Medulla oblongata (tissue), 1 donor: ENCODE measurements around the gene IFT81.
"Not testable (repeated sequence)": the region's sequence is repeated elsewhere in the genome, so short reads cannot be mapped to it uniquely, and the experiment has no call there.

Experiments used
- DNase-seq: peaks from one replicate; pipeline ENCODE4 v3.0.0-alpha.2; 2015; ENCODE audit errors: extremely low spot score

IFT81 gene

DNA sequence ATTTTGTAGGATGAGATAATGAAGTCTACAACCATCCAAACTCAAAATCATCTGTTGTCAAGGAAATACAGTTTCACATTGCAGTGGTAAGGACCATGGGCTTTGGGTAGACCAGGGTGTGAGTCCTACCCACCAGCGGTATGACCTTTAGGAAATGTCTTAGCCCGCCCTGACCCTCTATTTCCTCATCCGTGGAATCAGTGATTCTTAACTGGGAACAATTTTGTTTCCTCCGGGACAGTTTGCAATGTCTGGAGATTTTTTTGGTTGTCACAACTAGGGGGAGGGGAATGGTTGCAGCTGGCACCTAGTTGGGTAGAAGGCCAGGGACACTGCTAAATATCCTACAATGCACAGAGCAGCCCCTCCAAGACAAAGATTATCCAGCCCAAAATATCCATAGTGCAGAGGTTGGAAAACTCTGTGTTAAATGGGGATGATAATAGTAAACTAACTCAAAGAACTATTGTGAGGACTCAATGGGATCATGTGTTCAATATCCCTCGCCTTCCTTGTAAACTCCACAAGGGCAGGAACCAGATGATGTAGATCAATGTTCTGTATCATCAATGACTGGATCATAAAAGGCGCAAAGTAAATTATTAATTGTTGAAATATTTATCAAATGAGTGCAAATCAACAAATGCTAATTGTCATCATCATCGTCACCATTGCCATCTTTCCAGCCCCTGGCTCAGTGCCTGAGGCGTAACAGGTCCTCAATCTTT lies 15.7 kb upstream of the IFT81 start:
- no peak for DNase-seq

DNA sequence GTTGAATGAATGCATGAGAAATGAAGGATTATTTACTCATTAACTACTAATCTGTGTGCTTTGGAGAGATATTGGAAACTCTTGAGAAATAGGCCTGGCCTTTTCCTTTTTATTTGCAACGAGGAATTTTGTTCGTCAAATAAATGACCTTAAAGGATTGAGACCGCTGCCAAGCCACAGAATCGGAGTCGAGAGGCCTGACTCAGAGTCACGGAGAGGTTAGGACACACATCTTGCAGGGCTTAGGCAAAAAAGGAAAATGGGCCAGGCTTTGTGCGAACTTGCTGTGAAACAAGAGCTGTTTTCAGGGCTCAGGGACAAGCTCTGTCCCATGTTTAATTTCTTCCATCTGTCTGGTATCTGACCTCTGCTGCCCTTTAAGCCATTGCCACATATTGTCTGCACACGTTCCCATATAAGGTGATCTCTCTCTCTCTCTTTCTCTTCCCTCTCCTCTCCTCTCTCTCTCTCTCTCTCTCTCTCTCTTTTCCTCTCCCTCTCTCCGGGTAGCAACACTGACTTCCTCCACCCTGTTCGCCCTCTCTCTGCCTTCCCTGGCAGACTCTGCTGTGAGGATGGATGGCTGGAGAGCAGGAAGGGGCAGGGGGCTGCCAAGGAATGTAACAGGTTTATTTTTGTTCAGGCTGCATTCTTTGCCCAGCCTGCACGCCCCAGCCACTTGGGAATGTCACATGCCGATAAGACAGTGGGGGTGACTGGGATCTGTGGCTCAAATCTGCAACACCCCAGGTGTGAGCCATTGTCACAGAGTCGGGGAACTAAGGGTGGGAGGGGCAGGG lies 14.9 kb upstream of the IFT81 start:
- no peak for DNase-seq

DNA sequence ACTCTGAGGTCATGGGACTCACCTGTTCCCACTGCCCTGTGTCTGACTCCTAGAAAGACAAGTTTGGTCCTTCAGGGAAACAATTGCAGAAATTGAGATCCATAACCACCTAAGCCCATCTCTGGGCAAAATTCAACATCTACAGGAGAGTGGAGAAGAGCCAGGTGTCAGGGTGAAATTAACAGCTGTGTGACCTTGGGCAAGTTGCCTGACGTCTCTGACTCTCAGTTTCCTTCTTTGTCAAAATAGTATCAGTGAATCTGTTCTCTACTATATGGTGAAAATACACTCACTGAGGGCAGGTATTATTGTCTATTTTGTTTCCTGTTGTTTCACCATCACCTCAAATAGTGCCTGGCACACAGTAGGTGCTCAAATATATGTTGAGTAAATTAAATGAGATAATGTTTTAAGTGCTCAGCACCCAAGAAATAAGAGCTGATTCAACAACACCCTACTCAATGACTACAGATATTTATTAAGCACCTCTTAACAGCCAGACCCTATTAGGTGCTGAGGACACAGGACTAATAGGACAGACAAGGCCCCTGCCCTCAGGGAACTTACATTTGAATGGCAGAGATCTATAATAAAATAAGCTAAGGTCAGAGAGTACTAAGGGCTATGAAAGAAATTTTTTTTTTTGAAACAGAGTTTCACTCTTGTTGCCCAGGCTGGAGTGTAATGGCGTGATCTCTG lies 14.2 kb upstream of the IFT81 start:
- DNase-seq = no peak

DNA sequence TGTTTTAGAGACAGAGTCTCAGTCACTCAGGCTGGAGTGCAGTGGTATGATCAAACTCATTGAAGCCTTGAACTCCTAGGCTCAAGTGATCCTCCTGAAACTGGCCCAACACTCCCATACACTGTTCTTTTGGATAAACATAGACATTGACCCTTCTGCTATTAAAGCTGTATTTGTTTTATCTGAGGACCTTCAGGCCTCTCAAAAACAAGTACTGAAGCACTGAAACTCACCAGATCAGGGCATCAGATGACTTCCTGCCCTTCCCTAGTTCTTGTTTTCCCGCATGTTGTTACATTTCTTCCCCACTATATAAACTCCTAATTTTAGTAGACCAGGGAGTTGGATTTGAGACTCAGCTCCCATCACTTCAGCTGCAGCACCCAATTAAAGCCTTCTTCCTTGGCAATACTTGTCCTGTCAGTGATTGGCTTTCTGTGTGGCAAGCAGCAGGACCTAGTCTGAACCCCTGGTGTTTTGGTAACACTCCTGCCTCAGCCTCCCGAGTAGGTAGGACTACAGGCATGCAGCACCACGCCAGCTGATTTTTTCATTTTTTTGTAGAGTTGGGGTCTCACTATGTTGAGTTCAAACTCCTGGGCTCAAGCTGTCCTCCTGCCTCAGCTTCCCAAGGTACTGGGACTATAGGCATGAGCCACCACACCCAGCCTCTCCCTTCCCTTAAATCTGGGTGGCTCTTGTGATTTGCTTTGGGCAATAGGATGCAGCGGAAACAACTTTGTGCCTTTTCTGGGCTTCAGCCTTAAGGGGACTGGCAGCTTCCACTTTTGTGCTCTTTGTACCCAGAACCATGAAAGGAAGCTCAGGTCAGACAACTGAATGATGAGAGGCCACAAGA lies 12.5 kb upstream of the IFT81 start:
- DNase-seq = no peak

DNA sequence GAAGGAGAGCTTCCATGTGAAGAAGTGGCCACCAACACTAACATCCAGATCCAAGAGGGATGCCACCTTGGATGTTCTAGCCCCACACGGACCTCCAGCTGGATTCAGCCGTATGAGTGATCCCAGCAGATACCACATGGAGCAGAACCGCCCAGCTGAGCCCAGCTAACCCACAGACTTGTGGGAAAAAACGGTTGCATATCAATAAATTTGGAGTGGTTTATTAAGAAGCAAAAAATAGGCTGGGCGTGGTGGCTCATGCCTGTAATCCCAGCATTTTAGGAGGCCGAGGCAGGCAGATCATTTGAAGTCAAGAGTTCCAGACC lies 11.9 kb upstream of the IFT81 start:
- DNase-seq = no peak

DNA sequence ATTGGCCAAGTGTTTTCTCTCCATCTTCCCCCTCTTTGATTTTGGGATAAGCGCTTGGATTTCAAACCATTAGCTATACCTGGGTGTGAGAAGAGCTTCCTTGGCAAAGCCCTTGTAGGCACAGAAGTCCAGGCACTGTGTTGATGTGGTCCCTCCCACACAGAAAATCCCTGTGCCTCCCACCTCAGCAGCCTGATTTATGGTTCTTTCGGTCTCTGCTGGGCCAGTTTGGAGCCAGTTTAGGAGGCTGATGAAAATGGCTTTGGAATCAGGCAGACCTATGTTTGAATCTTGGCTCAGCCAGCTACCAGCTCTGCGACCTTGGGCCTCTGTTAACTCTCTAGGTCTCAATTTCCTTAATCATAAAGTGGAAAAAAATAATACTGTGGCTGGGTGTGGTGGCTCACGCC lies 9.6 kb upstream of the IFT81 start:
- no peak for DNase-seq

DNA sequence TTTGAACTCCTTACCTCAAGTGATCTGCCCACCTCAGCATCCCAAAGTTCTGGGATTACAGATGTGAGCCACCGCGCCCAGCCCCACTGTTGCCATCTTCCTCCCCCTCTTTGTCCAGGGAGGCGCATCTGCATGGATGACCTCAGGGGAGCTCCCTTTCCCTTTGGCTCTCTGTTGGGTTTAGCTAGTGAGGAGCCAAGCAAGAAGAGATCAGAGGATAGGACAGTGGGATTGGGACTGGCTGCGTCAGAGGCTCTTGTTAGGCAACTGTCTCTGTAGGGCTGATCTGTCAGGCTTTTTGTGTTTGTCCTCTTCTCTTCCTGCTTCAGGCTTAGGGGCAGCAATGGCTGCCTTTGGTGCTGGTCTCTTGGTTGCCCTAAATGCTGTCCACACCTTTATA lies 8.5 kb upstream of the IFT81 start:
- no peak for DNase-seq

DNA sequence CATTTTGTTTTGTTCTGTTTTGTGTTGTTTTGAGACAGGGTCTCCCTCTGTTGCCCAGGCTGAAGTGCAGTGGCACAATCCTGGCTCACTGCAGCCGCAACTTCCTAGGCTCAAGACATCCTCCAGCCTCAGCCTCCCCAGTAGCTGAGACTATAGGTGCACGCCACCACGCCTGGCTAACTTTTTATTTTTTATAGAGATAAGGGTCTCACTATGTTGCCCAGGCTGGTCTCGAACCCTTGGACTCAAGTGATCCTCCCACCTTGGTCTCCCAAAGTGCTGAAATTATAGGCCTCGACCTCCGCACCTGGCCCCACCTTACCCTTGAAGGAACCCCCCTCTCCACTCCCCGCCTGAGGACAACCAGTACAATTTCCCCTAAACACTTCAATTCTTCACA lies 7.5 kb upstream of the IFT81 start:
- no peak for DNase-seq

DNA sequence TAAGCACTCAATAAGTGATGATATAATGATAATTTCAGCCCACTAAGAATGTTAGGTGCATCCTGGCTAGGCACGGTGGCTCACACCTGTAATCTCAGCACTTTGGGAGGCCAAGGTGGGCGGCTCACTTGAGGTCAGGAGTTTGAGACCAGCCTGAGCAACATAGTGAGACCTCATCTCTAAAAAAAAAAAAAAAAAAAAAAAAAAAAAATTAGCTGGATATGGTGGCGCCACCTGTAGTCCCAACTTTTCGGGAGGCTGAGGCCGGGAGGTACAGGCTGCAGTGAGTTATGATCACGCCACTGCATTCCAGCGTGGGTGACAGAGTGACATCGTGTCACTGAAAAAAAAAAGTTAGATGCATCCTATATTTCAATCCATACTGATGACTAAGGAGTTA lies 6.9 kb upstream of the IFT81 start:
- DNase-seq = not testable (repeated sequence)

DNA sequence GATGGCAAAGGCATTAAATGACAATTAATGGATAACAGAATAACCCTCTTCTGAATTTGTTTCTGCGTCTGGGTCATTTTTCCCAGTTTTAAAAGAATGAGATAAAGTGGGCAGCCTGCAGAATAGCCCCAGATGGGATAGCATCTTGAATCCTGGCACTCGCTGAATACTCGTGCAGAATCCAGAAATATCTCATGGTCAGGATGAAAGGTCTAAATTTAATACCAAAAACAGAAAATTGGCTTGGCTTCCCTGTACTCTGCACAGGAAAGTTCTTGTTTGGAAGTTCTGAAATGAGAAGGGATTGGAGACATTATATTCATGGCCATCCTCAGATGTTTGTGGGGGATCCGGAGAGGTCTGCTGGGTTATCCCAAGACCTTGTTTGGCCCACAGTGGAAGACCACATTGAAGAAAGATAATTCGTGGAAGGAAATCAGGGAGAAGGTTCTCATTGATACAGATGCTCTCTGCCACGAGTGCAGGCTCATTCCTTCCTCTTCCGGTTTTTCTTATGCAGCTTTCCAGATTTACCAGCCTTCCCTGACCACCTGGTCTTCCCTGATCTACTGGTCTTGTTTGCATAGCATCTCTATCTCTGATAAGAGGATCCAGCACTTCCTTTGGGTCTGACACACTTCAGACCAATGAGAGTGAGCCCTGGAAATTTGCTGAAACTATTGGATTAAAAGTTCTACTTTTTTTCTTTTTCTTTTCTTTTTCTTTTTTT lies 6.0 kb upstream of the IFT81 start:
- DNase-seq = no peak

DNA sequence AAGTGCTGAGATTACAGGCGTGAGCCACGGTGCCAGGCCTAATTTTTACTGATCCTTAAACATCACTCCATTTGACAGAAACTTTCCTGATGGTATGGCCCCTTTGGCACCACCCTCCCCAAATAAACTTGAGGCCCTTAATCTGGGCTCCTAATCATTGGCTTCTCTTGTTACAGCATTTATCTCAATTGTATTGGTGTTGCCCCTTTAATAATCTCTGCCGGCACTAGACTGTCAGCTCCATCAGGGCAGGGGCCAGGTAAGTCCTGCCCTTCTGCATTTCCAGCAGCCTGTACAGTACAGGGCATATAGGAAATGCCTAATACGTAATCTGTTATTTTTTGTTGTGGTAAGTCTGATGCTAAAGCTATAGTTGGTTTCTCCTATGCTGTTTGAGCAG lies 1.2 kb upstream of the IFT81 start:
- DNase-seq = no peak

DNA sequence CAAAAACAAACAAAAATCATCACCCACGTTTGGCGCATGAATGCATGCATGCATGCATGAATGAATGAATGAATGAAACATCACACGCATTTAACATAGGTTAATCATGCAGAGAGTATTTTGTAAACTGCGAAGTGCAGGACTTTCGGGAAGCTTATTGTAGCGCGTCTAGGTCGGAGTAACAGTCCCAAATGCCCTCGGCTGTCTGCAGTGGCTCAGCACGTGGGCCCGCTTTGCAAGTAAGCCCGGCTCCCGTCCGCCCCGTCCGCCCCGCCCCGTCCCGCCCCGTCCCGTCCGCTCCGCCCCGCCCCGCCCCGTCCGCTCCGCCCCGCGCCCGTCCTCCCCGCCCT lies 263 bp upstream of the IFT81 start:
- no peak for DNase-seq

DNA sequence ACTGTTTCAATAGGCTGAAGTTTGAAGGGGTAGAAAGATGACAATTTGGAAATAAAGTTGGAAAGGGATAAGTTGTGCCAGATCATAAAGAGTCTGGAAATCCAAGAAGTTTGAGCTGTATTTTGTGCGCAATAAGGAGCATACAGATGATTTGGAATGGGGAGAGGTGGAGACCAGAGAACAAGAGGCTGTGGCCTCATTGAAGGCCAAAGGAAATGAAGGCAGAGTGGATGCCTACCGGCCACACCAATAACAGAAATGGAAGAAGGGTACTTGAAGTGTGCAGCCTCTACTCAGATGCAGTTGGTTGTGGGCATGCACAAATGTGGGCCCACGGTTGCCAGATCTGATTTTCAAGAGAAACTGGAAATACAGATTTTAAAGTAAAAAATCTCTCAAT lies 2.4 kb downstream of the IFT81 start:
- no peak for DNase-seq

DNA sequence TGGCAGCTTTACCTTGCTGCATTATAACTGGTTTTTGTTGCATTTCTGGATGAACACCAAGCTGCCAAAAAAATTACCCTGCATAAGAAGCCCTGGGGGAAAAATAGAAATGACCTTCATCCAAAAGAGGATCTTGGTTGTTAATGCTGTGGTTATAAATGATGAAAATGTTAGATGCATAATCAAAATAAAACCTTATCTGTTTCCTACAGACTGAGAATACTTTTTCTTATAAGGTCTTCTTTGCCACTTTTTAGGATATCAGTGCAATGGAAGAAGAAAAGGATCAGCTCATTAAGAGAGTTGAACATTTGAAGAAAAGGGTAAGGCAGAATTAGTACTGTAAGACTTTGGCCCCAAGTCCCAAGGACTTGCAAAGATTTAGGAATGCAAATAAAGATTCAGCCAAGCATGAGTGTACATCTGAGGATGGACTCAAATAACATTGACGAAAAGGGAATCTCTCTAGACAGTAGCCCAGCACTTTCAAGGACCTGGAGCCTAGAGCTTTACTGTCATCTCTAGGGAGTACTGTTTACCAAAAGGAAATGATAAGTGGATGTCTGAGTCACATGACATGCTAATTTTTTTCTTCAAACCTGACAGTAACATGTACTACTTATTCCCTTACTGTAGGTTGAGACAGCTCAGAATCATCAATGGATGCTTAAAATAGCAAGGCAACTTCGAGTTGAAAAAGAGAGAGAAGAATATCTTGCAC lies 10.7 kb downstream of the IFT81 start:
- no peak for DNase-seq

DNA sequence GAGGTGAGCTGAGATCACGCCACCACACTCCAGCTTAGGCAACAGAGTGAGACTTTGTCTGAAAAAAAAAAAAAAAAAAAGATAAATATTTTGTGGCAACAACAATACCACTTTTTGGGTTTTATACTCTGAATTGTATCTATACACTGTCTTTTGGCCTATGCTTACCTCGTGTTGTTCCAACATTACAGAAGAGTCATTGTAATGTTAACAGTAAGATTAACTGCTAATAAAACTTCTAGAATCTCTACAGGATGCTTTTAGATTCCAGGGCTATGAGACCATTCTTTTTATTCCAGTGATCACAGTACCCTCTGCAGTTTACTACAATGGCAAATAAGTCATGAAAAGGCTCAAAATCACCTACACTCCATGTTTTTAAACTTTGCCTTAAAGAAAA lies 11.6 kb downstream of the IFT81 start:
- no peak for DNase-seq

DNA sequence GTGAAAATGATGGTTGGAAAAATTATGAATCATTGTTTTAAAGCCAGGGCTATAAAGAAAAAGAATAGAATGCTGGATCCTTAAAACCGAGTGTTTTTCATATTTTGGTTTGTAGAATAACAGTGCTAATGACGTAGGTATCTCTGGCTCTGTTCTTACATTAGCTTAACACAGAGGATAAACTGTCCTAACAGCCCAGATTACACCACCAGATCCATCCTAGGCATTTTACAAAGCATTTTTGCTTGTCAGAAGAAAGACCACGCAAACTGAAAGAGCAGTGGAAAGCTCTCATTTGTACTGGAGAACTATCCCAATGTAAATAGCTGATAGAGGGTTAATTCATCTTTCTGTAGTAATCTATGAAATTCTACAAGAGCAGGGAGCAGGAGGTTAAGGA lies 13.6 kb downstream of the IFT81 start:
- no peak for DNase-seq

DNA sequence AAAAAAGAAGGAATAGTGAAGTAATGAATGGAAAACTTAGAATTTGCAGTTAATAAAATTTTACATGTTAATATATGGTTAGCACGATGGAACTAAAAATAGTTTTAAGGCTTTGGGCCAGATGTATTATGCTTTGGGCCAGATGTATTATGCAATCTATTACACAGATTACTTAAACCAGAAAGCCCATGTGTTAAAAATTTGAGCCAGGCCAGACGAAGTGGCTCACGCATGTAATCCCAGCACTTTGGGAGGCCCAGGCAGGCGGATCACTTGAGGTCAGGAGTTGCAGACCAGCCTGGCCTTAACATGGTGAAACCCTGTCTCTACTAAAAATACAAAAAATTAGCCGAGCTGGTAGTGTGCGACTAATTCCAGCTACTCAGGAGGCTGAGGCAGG lies 17.2 kb downstream of the IFT81 start:
- DNase-seq = no peak

DNA sequence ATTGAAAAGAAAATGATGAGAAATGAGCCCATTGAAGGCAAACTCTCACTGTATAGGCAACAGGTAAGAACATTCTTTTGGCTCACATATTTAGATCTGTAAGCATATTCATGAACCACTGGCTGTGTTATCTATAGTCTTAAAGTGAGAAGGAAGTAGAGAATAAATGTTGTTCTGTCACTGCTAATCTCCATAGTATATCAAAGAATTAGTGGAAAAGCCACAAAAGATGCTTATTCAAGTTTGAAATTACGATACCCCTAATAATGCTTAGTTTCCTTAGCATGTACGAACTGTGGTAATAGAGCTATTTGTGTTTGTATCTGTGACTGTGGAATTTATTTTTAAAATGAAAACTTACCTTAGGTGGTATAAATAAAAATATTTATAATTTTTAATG lies 22.8 kb downstream of the IFT81 start:
- no peak for DNase-seq

DNA sequence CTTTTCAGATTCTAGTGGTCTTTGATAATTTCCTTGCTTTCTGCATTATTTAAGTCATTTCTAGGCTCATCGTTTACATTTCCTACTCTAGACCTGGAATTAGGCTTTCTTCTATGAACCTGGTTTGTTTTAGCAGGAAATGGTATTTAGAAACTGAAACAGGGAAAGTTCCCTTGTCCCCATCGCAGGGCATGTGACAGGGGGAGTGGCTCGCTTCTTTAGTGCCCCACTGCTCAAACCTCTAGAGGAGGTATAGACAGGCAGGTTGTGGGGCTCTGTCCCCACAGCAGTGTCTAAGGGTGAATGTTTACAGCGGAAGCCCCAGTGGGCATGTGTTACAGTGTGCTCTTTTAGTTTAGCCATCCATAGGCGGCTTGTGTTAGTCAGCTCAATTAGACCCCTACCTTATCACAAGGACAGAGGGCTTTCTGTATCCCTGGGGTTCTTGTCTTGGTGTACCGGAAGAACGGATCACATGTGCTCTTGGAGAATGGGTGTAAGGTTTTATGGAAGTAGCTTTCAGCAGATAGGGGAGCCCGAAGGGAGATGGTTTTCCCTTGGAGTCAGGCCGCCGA lies 25.0 kb downstream of the IFT81 start:
- peak; percentile 25 for DNase-seq

DNA sequence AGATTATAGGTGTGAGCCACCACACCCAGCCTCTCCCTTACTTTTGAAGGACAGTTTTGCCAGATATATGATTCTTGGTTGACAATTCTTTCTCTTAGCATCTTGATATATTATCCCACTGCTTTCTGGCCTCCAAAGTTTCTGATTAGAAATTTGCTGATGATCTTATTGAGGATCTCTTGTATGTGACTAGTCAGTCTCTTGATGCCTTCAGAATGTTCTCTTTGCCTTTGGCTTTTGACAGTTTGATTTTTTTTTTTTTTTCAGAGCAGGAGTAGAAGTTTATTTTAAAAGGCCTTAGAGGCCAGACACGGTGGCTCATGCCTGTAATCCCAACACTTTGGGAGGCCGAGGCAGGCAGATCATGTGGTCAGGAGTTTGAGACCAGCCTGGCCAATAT lies 32.6 kb downstream of the IFT81 start:
- no peak for DNase-seq

DNA sequence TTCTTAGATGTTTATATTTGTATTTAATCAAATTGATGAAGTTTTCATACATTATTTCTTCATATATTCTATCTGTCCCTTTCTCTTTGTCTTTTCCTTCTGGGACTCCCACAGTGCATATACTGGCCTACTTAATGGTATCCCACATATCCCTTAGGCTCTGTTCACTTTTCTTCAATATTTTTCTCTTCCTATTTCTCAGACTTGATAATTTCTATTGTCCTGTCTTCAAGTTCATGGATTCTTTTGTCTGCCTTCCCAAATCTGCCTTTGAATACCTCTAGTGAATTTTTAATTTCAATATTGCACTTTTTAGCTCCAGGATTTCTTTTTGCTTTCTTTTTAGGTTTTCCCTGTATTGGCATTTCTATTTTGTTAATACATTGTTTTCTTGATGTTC lies 33.4 kb downstream of the IFT81 start:
- no peak for DNase-seq
